ENCODE measurements around the gene EXD3.

The EXD3 gene

DNA sequence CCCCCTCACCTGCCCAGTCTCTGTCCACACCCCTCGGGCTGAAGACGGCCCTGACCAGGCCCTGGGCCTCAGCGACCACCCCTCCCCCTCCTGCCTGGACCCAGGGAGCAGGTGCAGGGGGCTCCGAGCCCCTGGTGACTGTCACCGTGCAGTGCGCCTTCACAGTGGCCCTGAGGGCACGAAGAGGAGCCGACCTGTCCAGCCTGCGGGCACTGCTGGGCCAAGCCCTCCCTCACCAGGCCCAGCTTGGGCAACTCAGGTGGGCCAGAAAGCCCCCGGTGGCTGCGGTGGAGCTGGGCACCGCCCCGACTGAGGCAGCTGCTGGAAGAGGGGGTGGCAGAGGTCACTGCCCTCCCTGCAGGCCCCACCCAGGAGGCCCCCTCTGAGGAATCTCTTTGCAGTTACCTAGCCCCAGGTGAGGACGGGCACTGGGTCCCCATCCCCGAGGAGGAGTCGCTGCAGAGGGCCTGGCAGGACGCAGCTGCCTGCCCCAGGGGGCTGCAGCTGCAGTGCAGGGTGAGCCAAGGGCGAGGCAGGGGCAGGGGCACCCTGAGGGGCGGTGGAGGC is 10.5 kb upstream of the EXD3 start:
- TF ChIP-seq, protein P1, sequence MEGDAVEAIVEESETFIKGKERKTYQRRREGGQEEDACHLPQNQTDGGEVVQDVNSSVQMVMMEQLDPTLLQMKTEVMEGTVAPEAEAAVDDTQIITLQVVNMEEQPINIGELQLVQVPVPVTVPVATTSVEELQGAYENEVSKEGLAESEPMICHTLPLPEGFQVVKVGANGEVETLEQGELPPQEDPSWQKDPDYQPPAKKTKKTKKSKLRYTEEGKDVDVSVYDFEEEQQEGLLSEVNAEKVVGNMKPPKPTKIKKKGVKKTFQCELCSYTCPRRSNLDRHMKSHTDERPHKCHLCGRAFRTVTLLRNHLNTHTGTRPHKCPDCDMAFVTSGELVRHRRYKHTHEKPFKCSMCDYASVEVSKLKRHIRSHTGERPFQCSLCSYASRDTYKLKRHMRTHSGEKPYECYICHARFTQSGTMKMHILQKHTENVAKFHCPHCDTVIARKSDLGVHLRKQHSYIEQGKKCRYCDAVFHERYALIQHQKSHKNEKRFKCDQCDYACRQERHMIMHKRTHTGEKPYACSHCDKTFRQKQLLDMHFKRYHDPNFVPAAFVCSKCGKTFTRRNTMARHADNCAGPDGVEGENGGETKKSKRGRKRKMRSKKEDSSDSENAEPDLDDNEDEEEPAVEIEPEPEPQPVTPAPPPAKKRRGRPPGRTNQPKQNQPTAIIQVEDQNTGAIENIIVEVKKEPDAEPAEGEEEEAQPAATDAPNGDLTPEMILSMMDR (IDR thresholded peaks at IDR 0.05; ENCODE audit: low read depth, low read length, missing control alignments) = no peak
- DNase-seq = no peak
- no peak overlapping the region for H3K27ac ChIP-seq
- H3K27me3 ChIP-seq (replicated peaks) = no peaks in the 10 kb centered on the region
- in situ Hi-C loops (cut with HindIII; ENCODE audit: low pct_ligation_motif_present, low sequenced_read_pairs) = no loop called here
- no peaks in the 10 kb centered on the region for H3K36me3 ChIP-seq (replicated peaks)
- H3K4me3 ChIP-seq (ENCODE audit: low read depth, low read length) = no peak overlapping the region

GRCh38 chr9:137432687-137433348 is 9.9 kb upstream of the EXD3 start:
- no peak overlapping the region for H3K27ac ChIP-seq
- in situ Hi-C loops (cut with HindIII; ENCODE audit: low pct_ligation_motif_present, low sequenced_read_pairs) = no loop called here
- H3K4me3 ChIP-seq (ENCODE audit: low read depth, low read length) = no peak overlapping the region
- DNase-seq = no peak
- TF ChIP-seq, protein P1 (IDR thresholded peaks at IDR 0.05; ENCODE audit: low read depth, low read length, missing control alignments) = no peak
- H3K36me3 ChIP-seq (replicated peaks) = no peaks in the 10 kb centered on the region
- no peaks in the 10 kb centered on the region for H3K27me3 ChIP-seq (replicated peaks)

GRCh38 chr9:137431416-137431931 is 8.5 kb upstream of the EXD3 start:
- TF ChIP-seq, protein P1 (IDR thresholded peaks at IDR 0.05; ENCODE audit: low read depth, low read length, missing control alignments) = no peak
- in situ Hi-C loops (cut with HindIII; ENCODE audit: low pct_ligation_motif_present, low sequenced_read_pairs) = no loop called here
- DNase-seq = no peak
- Histone ChIP-seq H3K36me3 (replicated peaks) (no peaks in the 10 kb centered on the region), H3K27me3 (replicated peaks) (no peaks in the 10 kb centered on the region), H3K27ac (no peak overlapping the region), H3K4me3 (ENCODE audit: low read depth, low read length) (no peak overlapping the region)

GRCh38 chr9:137430723-137431415 is 7.9 kb upstream of the EXD3 start:
- Histone ChIP-seq H3K27me3 (replicated peaks) (no peaks in the 10 kb centered on the region), H3K4me3 (ENCODE audit: low read depth, low read length) (no peak overlapping the region), H3K27ac (no peak overlapping the region), H3K36me3 (replicated peaks) (no peaks in the 10 kb centered on the region)
- DNase-seq = no peak
- in situ Hi-C loops (cut with HindIII; ENCODE audit: low pct_ligation_motif_present, low sequenced_read_pairs) = no loop called here
- TF ChIP-seq, protein P1 (IDR thresholded peaks at IDR 0.05; ENCODE audit: low read depth, low read length, missing control alignments) = no peak

DNA sequence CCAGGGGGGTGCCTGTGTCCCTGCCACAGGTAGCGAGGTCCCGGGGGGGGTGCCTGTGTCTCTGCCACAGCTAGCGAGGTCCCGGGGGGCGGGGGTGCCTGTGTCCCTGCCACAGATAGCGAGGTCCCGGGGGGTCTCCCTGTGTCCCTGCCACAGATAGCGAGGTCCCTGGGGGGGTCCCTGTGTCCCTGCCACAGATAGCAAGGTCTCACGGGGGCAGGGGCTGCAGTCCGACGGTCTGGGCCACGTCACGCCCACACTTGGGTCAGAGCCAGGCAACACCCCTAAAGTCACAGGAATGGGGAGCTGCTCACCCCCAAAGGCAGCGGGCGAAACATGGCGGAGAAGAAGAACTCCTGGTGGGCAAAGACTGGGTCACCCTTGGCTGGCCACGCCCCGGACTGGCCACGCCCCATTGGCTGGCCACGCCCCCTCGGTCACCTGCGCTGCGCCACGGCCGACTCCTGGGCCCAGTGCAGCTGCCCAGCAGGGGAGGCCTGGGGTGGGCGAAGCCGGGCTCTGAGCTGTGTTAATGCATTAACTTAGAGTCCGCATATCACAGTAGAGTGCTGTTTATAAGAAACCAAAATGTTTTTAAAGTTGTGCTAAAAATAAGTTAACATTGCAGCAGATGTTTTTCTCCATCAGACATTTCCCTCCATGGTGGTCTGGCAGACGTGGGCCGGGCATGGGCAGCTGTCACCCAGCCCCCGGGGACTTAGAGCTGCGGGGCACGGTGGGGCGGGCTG is 7.2 kb upstream of the EXD3 start:
- in situ Hi-C loops (cut with HindIII; ENCODE audit: low pct_ligation_motif_present, low sequenced_read_pairs) = no loop called here
- TF ChIP-seq, protein P1 (IDR thresholded peaks at IDR 0.05; ENCODE audit: low read depth, low read length, missing control alignments) = no peak
- no peak overlapping the region for H3K27ac ChIP-seq

More for the DNA sequence above, 7.2 kb upstream of the EXD3 start:
- Histone ChIP-seq H3K36me3 (replicated peaks) (no peaks in the 10 kb centered on the region), H3K27me3 (replicated peaks) (no peaks in the 10 kb centered on the region), H3K4me3 (ENCODE audit: low read depth, low read length) (no peak overlapping the region)
- no peak for DNase-seq

All from brain microvascular endothelial cell (primary cell).